H1 (cell line): ENCODE data around the gene EEF2K.

ENCODE experiments used
- CTCF ChIP-seq, 3 experiments: IDR thresholded peaks; 1 replicate in 2 of 3; 2 replicates in 1 of 3; pipeline versions ENCODE4 v1.5.1 to v1.6.1; 2011; ENCODE audit warnings: low read length in 3 of 3, mild to moderate bottlenecking in 3 of 3, inconsistent platforms in 2 of 3, low read depth in 1 of 3, moderate library complexity in 1 of 3; ENCODE audit not compliant: insufficient read depth in 1 of 3; ENCODE audit errors: control extremely low read depth in 1 of 3
- JUND ChIP-seq: IDR thresholded peaks from 2 replicates; pipeline ENCODE4 v1.6.1; 2011; ENCODE audit warnings: mild to moderate bottlenecking, improper control_type of control experiment, low read length
- NRF1 ChIP-seq: IDR thresholded peaks from 2 replicates; pipeline ENCODE4 v1.6.1; 2011; ENCODE audit warnings: mild to moderate bottlenecking, low read depth, low read length, improper control_type of control experiment
- POLR2A ChIP-seq, 2 experiments: IDR thresholded peaks; 1 replicate in 1 of 2; 2 replicates in 1 of 2; pipeline ENCODE4 v1.6.1; 2011; ENCODE audit warnings: low read depth in 2 of 2, low read length in 2 of 2, mild to moderate bottlenecking in 2 of 2; ENCODE audit errors: control extremely low read depth in 1 of 2
- POLR2AphosphoS5 ChIP-seq: IDR thresholded peaks from 2 replicates; pipeline ENCODE4 v1.6.1; 2011; ENCODE audit warnings: low read depth, low read length
- RBBP5 ChIP-seq: IDR thresholded peaks from 2 replicates; pipeline ENCODE4 v1.7.1; 2012; ENCODE audit warnings: low read depth, mild to moderate bottlenecking, inconsistent platforms, low read length, moderate library complexity, borderline replicate concordance
- SP1 ChIP-seq: IDR thresholded peaks from 2 replicates; pipeline ENCODE4 v1.6.1; 2011; ENCODE audit warnings: low read depth, low read length
- SP4 ChIP-seq: IDR thresholded peaks from 2 replicates; pipeline ENCODE4 v1.6.1; 2012; ENCODE audit warnings: low read length, inconsistent platforms

GRCh38 chr16:22253272-22253671 is 47.2 kb downstream of the EEF2K start:
- no peak for TF ChIP-seq SP4
- TF ChIP-seq JUND = no peak
- TF ChIP-seq CTCF (IDR thresholded peaks at IDR 0.05; ENCODE audit: control extremely low read depth in 1 of 3, insufficient read depth in 1 of 3, low read depth in 1 of 3, low read length in 3 of 3) = no peak
- TF ChIP-seq RBBP5 = no peak
- no peak for TF ChIP-seq POLR2A (IDR thresholded peaks at IDR 0.05; ENCODE audit: control extremely low read depth in 1 of 2, low read depth in 2 of 2, low read length in 2 of 2)
- no peak for TF ChIP-seq SP1
- TF ChIP-seq NRF1 = no peak
- no peak for TF ChIP-seq POLR2AphosphoS5
